Effector memory CD4-positive, alpha-beta T cell (primary cell): ENCODE results near the gene MRPS23.

Source experiments
- DNase-seq, 3 donors: peaks; one replicate each; pipeline ENCODE4 v3.0.0-alpha.2; 2020
- H3K27ac ChIP-seq: 2 replicates; pipeline ENCODE4 v1.7.0; 2013; ENCODE audit warnings: mild to moderate bottlenecking, low read length, moderate library complexity; ENCODE audit not compliant: insufficient read depth, poor library complexity, severe bottlenecking
- H3K27me3 ChIP-seq: replicated peaks from 2 replicates; pipeline ENCODE4 v1.7.0; 2013; ENCODE audit warnings: mild to moderate bottlenecking, low read length; ENCODE audit not compliant: insufficient read depth, control insufficient read depth, poor library complexity, severe bottlenecking
- H3K36me3 ChIP-seq: 2 replicates; pipeline ENCODE4 v1.7.0; 2013; ENCODE audit warnings: mild to moderate bottlenecking, low read length, moderate library complexity; ENCODE audit not compliant: control insufficient read depth, insufficient read depth
- H3K4me1 ChIP-seq: 2 replicates; pipeline ENCODE4 v1.7.0; 2013; ENCODE audit warnings: low read length, mild to moderate bottlenecking; ENCODE audit not compliant: control insufficient read depth, insufficient read depth, poor library complexity, severe bottlenecking
- H3K4me3 ChIP-seq: 2 replicates; pipeline ENCODE4 v1.7.0; 2013; ENCODE audit warnings: low read length, low read depth, mild to moderate bottlenecking; ENCODE audit not compliant: insufficient read depth, poor library complexity, severe bottlenecking
- H3K9me3 ChIP-seq: 2 replicates; pipeline ENCODE4 v1.7.0; 2013; ENCODE audit warnings: mild to moderate bottlenecking, low read length, moderate library complexity; ENCODE audit not compliant: control insufficient read depth

MRPS23 gene

DNA sequence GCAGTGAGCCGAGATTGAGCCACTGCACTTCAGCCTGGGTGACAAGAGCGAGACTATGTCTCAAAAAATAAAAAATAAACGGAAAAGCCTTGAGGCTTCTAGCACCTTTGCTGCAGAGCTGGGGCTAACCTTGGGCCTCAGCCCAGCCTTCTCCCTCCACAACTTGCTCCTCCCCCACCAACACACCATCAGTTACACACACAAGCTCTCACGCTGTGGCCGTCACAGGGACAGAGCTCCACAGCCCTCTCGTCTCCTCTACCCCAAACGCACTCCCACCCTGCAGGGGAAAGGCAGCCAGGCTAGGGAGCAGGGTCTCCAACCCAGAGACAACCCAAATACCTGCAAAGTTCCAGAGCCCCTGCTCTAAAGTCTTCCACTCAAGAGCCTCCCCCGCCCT, 22.0 kb upstream of the MRPS23 start:
- no peak overlapping the region for H3K4me3 ChIP-seq
- H3K4me1 ChIP-seq: peaks cover 8% of the 10 kb centered on the region
- DNase-seq: no peak
- H3K36me3 ChIP-seq: no peaks in the 10 kb centered on the region
- H3K27ac ChIP-seq: no peak overlapping the region
- peaks cover 4% of the 10 kb centered on the region for H3K27me3 ChIP-seq
- H3K9me3 ChIP-seq: no peaks in the 10 kb centered on the region

DNA sequence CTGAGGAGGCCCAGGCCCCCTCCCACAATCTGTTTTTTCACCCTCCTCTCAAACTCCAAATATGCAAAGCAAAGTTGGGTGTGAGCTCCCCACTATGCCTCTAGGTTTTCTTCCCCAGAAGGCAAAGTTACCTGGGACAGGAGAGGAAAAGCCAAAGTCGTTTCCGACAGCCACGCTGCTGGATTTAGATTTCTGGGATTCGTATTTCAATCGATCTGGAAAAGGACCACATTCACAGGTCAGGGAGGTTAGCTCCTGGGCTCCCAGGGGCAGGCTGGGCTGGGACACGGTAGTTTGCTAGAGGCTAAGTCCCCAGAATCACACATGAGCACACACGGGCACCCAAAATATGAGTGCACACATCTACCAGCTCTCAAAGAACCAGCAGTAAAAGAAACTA, 21.3 kb upstream of the MRPS23 start:
- Histone ChIP-seq H3K4me3 (no peak overlapping the region), H3K27me3 (peaks cover 4% of the 10 kb centered on the region), H3K4me1 (peaks cover 8% of the 10 kb centered on the region), H3K36me3 (no peaks in the 10 kb centered on the region), H3K9me3 (no peaks in the 10 kb centered on the region), H3K27ac (no peak overlapping the region)
- DNase-seq: no peak

DNA sequence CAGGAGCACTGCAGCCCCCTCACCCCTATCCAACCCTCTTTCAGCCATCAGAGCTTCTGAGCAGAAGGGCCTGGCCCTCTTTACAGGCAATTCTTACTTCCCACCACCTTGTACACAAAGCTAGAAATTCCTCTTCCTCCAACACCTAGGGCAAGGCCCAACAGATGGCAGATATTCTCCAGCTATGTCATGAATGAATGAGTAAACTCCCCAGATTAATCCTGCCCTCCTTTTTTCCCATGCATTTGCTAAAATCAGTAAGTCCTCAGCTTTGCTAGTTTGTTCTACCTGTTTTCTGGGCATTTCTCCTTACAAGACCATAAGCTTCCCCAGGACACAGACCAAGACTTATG, 20.4 kb upstream of the MRPS23 start:
- H3K9me3 ChIP-seq: no peaks in the 10 kb centered on the region
- H3K27me3 ChIP-seq: peaks cover 4% of the 10 kb centered on the region
- no peak for DNase-seq
- H3K36me3 ChIP-seq: no peaks in the 10 kb centered on the region
- H3K4me3 ChIP-seq: no peak overlapping the region
- no peak overlapping the region for H3K27ac ChIP-seq
- H3K4me1 ChIP-seq: peaks cover 8% of the 10 kb centered on the region

DNA sequence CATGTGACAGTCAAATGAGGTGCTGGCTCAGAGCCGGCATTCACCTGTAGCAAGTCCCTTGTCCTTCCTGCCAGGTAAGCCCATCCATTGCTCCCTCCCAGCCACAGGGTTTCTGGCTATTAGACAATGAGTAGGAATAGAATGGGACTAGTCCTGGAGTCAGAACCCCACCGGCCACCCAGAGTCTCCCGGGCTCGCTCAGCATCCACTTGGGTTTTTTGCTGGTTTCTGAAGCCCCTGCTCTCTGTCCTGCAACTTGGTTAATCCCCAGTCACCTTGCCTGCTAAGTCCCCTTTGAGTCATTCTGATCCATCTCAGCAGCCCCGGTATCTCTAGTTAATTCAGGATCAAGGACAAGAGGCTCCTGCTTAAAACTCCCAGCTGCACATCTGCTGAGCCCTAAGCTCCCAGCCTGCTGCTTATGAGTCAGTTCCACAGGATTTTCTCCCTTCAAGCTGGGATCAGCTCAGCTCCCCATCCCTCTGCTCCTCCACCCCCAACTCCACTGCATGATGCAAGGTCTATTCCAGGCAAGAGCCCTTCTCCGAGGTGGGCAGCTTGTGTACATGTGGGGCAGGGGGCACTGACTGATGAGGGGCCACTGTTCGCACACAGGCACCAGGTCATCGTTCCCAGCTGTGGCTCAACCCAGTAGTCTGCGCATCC, 19.9 kb upstream of the MRPS23 start:
- no peak overlapping the region for H3K4me3 ChIP-seq
- peaks cover 8% of the 10 kb centered on the region for H3K4me1 ChIP-seq
- H3K36me3 ChIP-seq: no peaks in the 10 kb centered on the region
- DNase-seq: no peak
- H3K27me3 ChIP-seq: no peaks in the 10 kb centered on the region
- H3K27ac ChIP-seq: no peak overlapping the region
- H3K9me3 ChIP-seq: no peaks in the 10 kb centered on the region

DNA sequence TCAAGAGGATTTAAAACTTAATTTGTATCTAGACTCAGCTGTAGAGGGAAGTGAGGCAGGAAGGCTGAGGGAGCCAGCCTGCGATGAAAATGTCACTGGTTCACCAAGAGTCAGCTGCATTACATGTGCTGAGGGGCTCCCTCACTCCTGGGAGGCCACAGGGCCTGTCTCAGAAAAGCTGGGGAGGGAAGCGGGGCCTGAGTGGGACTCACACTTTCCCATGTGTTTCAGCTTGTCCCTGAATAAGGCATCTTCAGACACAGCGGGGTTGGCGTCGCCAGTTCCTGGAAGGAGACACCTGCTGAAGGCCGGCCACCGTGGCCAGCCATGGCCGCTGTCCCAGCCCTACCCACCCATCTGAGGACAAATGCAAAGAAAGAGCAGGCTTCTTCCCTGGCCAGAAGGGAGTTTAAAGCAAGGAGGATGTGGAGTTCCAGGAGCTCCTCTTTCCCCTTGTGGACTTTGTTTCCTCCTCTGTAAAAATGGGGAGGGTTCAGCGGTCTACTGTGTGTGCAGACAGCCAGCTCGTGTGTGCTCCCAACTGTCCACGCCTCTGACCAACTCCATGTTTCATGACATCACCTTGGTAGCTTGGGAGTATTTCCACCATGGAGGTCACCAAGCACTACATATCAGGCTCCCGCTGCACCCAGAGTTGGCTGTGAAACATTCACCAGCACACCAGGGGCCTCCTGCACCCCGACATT, 19.2 kb upstream of the MRPS23 start:
- Histone ChIP-seq H3K27ac (no peak overlapping the region), H3K36me3 (no peaks in the 10 kb centered on the region), H3K4me3 (no peak overlapping the region), H3K9me3 (no peaks in the 10 kb centered on the region), H3K4me1 (peaks cover 3% of the 10 kb centered on the region), H3K27me3 (no peaks in the 10 kb centered on the region)
- DNase-seq: no peak

DNA sequence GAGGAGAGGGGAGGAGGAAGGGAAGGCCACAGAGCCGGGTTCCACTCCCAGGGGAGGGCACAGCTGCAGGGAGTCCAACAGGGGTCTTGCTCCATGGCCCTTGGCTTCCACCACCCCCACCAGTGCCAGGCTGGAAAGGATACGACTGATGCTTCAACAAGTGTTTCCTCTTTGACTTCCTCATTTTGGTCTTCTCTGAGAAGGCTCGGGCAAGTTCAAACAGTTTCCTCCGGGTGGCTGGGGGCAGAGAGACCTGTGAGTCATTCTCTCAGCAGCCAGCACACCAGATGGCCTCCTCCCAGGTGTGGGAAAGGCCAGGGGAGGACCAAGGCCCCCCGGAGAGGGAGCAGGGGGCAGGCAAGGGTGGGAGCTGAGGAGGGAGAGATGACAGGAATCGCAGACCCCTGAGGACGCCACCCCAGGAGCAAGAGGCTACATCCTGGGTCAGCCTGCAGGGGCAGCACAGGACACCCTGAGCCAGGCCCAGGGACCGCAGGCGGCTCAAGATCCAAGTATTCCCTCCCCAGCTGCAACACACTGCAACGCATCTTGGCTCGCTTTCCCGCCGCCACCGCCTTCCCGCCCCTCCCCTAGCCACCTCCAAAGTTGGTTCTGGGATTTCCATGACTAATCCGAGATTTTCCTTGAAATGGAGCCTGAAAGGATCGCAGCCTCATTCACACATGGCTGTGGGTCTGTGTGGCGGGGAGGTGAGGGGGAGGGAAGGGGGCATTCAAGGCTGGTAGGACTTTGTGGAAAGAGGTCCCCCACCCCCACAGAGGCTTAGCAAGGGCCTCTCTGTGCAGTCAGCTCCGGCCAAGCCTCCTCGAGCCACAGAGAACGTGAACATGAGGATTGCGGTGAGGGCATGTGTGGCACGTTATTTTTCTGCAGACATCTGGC, 18.4 kb upstream of the MRPS23 start:
- Histone ChIP-seq H3K36me3 (no peaks in the 10 kb centered on the region), H3K4me3 (no peak overlapping the region), H3K27ac (no peak overlapping the region), H3K27me3 (no peaks in the 10 kb centered on the region), H3K9me3 (no peaks in the 10 kb centered on the region), H3K4me1 (no peaks in the 10 kb centered on the region)
- no peak for DNase-seq

DNA sequence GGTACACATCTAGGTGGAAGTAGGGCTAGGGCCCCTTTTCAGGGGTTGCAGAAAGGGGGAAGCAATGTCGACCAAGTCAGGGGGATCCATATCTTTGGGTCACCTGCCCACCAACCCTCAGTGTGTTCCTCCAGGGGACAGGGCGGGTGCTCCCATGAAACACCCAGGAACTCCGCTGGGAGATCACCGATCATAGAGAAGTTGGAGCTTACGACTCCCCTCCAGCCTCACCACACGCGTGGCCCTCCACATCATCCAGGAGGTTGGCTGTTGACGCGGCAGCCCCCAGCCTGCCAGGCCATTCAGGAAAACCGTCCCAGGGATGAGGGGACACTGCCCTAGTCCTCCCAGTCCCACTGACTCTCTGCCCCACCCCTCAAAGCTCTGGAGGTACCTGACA, 17.3 kb upstream of the MRPS23 start:
- no peak for DNase-seq
- H3K27me3 ChIP-seq: no peaks in the 10 kb centered on the region
- H3K27ac ChIP-seq: no peak overlapping the region
- no peaks in the 10 kb centered on the region for H3K9me3 ChIP-seq
- no peaks in the 10 kb centered on the region for H3K4me1 ChIP-seq
- no peaks in the 10 kb centered on the region for H3K36me3 ChIP-seq
- H3K4me3 ChIP-seq: no peak overlapping the region

DNA sequence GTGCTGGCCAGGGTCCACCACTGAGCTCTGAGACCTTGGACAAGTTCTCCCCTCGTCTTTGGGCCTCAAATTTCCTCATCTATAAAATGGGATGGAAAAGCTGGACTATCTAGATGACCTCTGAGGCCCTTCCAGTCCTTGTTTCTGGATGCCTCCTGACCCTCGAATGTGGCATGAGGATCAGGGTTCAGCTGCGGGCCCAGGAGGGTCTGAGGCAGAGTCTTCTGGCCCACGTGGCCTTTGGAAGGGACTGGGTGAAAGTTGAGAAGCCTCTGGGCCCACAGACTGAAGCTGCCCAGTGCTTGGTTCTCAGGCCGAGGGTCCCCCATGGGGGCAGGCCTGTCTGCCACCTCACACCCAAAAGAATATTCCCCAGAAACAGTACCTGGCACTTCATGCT, 16.9 kb upstream of the MRPS23 start:
- no peak for DNase-seq
- Histone ChIP-seq H3K9me3 (no peaks in the 10 kb centered on the region), H3K27ac (no peak overlapping the region), H3K27me3 (no peaks in the 10 kb centered on the region), H3K4me1 (peaks cover 3% of the 10 kb centered on the region), H3K36me3 (no peaks in the 10 kb centered on the region), H3K4me3 (no peak overlapping the region)

DNA sequence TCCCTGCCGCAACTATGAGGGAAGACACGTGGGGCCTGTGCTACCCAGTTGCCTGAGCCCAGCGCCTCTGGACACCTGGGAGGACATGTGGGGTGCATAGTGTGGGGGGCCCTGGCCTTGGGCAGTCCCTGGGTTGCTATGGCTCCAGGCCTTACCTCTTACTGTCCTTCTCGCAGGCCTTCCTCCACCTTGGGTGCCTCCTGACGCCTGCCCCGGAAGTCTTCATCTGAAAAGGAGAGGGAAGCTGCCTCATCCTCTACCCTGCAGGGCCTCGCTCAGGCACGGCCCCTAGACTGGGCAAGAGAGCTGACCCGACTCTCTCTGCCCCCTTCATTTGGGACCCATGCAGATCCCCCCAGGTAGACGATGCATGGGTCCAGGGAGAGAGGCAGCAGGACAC, 16.5 kb upstream of the MRPS23 start:
- H3K27me3 ChIP-seq: no peaks in the 10 kb centered on the region
- no peak overlapping the region for H3K27ac ChIP-seq
- H3K9me3 ChIP-seq: no peaks in the 10 kb centered on the region
- H3K36me3 ChIP-seq: no peaks in the 10 kb centered on the region
- no peak overlapping the region for H3K4me3 ChIP-seq
- no peak for DNase-seq
- peaks cover 7% of the 10 kb centered on the region for H3K4me1 ChIP-seq

DNA sequence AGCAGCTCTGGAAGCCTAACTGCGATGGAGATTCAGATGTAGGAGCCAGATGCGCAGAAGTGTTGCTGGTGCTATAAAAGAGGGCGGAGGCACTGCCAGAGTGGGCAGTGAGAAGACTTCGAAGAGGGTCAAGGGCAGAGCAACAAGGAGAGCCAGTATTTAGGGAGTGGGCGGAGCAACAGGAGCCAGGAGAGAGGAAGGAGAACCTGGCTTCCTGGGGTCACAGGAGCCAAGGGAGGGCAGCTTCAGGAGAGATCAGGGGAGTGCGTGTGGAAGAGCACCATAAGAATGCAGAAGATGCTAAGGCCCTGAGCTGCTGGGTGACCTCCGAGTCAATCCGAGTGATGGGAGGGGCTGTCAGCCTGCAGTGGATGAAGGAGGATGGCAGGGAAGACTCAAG, 14.4 kb upstream of the MRPS23 start:
- H3K9me3 ChIP-seq: no peaks in the 10 kb centered on the region
- H3K36me3 ChIP-seq: no peaks in the 10 kb centered on the region
- no peak overlapping the region for H3K4me3 ChIP-seq
- H3K27me3 ChIP-seq: no peaks in the 10 kb centered on the region
- H3K27ac ChIP-seq: no peak overlapping the region
- H3K4me1 ChIP-seq: peaks cover 16% of the 10 kb centered on the region
- no peak for DNase-seq
